Right atrium auricular region (tissue), 2 donors: ENCODE results near the gene WDR48. TPM values are rescaled to one million over a fixed set of nuclear protein-coding genes. Genes with fewer than 3 reads are reported as not detected.

Experiments used
- DNase-seq: peaks from one replicate; pipeline ENCODE4 v3.0.0-alpha.2; 2019; ENCODE audit warnings: low spot score
- H3K27ac ChIP-seq, 2 donors: fragments of 200-600 bp; sonication (generic); 1 replicate in 1 of 2; 2 replicates in 1 of 2; pipeline ENCODE4 v1.5.1; 2016 to 2019
- H3K27me3 ChIP-seq, 2 donors: fragments of 200-600 bp; sonication (generic); one replicate each; pipeline versions ENCODE4 v1.5.1 to v1.6.0; 2017 to 2019
- H3K36me3 ChIP-seq: fragments of 200-600 bp; sonication (generic); one replicate; pipeline ENCODE4 v1.5.1; 2016
- H3K4me1 ChIP-seq, 2 donors: fragments of 200-600 bp; sonication (generic); one replicate each; pipeline versions ENCODE4 v1.5.1 to v1.6.0; 2017 to 2019
- H3K4me3 ChIP-seq, 2 donors: fragments of 200-600 bp; sonication (generic); 1 replicate in 1 of 2; 2 replicates in 1 of 2; pipeline ENCODE4 v1.5.1; 2017 to 2019; ENCODE audit warnings: mild to moderate bottlenecking in 1 of 2, moderate library complexity in 1 of 2
- H3K9me3 ChIP-seq, 2 donors: fragments of 200-600 bp; sonication (generic); one replicate each; pipeline ENCODE4 v1.5.1; 2019
- CTCF ChIP-seq, 2 donors: fragments of 200-600 bp; sonication (generic); IDR thresholded peaks; one replicate each; pipeline ENCODE4 v1.5.1; 2019; ENCODE audit warnings: antibody characterized with exemption in 2 of 2
- total RNA-seq, 2 donors: library from RNA; depleted of rRNA; stranded (reverse); fragments of >200 nt; gene quantifications; one replicate each; pipeline ENCODE4 v1.1.0, GENCODE V29; 2016

Gene WDR48
- total RNA-seq, 2 donors from 2014 or later, result 11.9 to 17.1 TPM

GRCh38 chr3:39130693-39131265 lies 79.0 kb downstream of the WDR48 start:
- Histone ChIP-seq H3K36me3 (no peaks in the 10 kb centered on the region), H3K9me3 (no peaks in the 10 kb centered on the region), H3K4me3 (no peak overlapping the region), H3K27ac (no peak overlapping the region), H3K4me1 (peaks cover 0 to 41% of the 10 kb centered on the region in 2 donors), H3K27me3 (no peaks in the 10 kb centered on the region)
- TF ChIP-seq CTCF (IDR thresholded peaks at IDR 0.05), result no peak
- DNase-seq, result no peak

- no peak overlapping the region for H3K4me3 ChIP-seq
These were observed 80.6 kb downstream of the WDR48 start for GRCh38 chr3:39132096-39133092.

GRCh38 chr3:39133093-39133490 lies 81.3 kb downstream of the WDR48 start:
- no peak for TF ChIP-seq CTCF (IDR thresholded peaks at IDR 0.05)
- H3K27ac ChIP-seq, result no peak overlapping the region
- H3K4me3 ChIP-seq, result no peak overlapping the region
- H3K9me3 ChIP-seq, result no peaks in the 10 kb centered on the region
- H3K36me3 ChIP-seq, result no peaks in the 10 kb centered on the region
- no peak for DNase-seq
- H3K27me3 ChIP-seq, result no peaks in the 10 kb centered on the region
- H3K4me1 ChIP-seq, result peaks cover 0 to 40% of the 10 kb centered on the region in 2 donors

More at GRCh38 chr3:39132096-39133092, 80.6 kb downstream of the WDR48 start:
- peaks cover 0 to 40% of the 10 kb centered on the region in 2 donors for H3K4me1 ChIP-seq
- no peak for TF ChIP-seq CTCF (IDR thresholded peaks at IDR 0.05)
- H3K9me3 ChIP-seq, result no peaks in the 10 kb centered on the region
- H3K27me3 ChIP-seq, result no peaks in the 10 kb centered on the region
- no peak for DNase-seq
- H3K27ac ChIP-seq, result no peak overlapping the region
- no peaks in the 10 kb centered on the region for H3K36me3 ChIP-seq

GRCh38 chr3:39133822-39134221 lies 82.0 kb downstream of the WDR48 start:
- peaks cover 0 to 43% of the 10 kb centered on the region in 2 donors for H3K4me1 ChIP-seq
- H3K27ac ChIP-seq, result no peak overlapping the region
- no peaks in the 10 kb centered on the region for H3K27me3 ChIP-seq
- TF ChIP-seq CTCF (IDR thresholded peaks at IDR 0.05), result no peak
- H3K4me3 ChIP-seq, result no peak overlapping the region
- DNase-seq, result no peak
- no peaks in the 10 kb centered on the region for H3K9me3 ChIP-seq
- H3K36me3 ChIP-seq, result no peaks in the 10 kb centered on the region

GRCh38 chr3:39134305-39134704 lies 82.5 kb downstream of the WDR48 start:
- TF ChIP-seq CTCF (IDR thresholded peaks at IDR 0.05), result no peak
- Histone ChIP-seq H3K27ac (peak overlapping the region in 1 of 2 donors; percentile 40), H3K9me3 (no peaks in the 10 kb centered on the region), H3K36me3 (no peaks in the 10 kb centered on the region), H3K4me1 (peaks cover 0 to 48% of the 10 kb centered on the region in 2 donors), H3K4me3 (no peak overlapping the region), H3K27me3 (no peaks in the 10 kb centered on the region)
- no peak for DNase-seq
